Occipital lobe (tissue), 2 donors: ENCODE results near the gene CDC42BPB. TPM values are rescaled to one million over a fixed set of nuclear protein-coding genes. Genes with fewer than 3 reads are reported as not detected.

Source experiments
- DNase-seq: peaks from one replicate; lab custom pipeline; 2025; lab: John Stamatoyannopoulos, UW
- total RNA-seq: library from RNA; depleted of rRNA; stranded (reverse); fragments of >200 nt; gene quantifications from one replicate; pipeline ENCODE4 v1.2.3, GENCODE V29; 2014

CDC42BPB gene
- total RNA-seq, 1 donor from 2014 or later: 76.4 TPM

DNA sequence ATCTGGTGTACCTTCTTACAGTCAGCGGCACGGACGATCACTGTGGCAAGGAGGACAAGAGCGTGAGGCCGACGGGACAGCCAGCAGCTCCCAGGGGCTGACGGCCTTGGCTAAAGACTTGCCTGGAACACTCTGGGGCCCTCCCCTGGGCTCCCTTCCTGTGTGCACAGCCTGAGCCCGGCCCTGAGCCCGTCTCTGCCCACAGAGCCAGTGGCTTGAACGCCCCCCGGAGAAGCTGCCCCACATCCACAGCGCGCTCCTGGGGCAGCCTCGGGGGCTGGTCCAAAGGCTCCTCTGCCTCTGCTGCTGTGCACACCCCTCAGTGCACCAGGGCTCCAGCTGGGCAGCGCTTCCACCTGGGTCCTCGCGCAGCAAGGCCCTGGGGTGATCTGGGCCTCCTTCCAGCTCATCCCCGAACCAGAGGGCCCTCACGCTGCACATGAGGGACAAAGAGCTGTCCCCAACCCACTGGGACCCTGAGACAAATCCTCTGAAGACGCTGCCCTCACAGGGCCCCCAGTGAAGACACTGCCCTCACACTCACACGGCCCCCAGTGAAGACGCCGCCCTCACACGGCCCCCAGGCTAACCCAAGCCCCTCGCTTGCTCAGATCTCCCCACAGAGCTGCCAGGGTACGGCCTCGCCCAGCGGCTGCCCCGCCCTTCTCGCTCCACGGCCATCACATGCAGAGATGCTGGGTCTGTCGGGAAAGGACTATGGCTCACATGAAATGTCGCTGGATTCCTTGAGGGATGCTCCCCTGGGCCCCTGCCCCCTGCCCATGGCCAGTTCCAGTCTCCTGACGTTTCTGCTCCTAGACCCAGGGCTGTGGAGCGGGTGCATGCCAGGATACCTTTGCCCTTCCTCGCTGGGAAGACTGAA is 112.7 kb downstream of the CDC42BPB start:
- DNase-seq: no peak

DNA sequence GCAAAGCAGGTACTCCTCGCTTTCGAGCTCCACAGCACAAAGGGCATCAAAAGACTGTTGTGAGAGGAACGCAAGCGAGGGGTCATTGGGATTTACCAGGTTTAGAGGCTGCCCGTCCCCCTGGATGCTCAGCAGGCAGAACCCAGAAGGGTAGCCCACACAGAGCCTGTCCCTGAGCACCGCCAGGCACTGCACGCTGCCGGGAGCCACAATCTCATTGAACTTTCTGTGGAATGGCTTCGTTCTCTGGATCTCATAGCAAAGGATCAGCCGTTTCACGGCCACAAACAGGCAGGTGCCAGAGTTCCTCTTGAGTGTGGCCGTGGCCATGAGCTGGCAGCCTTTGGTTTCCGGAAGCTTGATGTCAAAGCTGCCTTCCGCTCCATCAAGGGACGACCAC is 113.4 kb downstream of the CDC42BPB start:
- DNase-seq: no peak

DNA sequence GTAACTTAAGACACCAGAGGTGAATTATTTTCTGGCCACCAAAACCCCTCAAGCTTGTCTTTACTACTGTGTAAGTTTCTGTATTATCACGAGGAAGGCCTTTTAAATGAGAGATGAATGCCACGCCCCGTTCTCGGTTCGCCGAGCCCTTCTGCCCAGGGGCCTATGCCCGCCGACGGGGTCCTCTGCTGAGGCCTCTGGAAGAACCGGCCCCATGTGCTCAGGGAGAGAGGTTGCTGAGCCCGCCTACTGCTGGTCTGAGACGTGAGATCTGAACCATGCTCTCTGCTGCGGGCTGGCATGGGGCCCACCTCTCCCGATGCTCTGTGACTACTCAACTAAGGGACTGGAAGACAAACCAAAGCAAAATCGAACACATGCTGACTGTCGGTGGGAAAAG is 113.9 kb downstream of the CDC42BPB start:
- DNase-seq: no peak

DNA sequence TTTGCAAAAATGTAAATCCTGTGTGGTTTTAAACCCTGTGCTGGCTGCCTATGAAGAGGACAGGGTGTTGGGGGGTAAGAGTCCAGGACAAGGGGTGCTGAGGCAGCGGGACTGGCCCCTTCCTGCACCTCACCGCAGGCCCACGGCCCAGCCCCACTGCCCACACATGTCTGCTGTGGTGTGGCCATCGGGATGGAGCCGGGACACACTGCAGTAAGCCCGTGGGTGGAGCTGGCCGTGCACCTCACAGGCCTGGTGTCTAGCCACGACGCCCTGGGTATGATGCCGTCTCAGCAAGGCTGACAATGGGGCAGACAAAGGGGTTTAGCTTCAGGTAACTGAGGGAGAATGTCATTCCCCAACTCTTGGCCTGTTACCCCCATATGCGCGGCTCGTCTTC is 115.3 kb downstream of the CDC42BPB start:
- DNase-seq: no peak

- no peak for DNase-seq
These were observed 115.8 kb downstream of the CDC42BPB start for GRCh38 chr14:102941419-102942011.

- peak; percentile 16 for DNase-seq
These were observed 116.5 kb downstream of the CDC42BPB start for GRCh38 chr14:102940729-102941362.

DNA sequence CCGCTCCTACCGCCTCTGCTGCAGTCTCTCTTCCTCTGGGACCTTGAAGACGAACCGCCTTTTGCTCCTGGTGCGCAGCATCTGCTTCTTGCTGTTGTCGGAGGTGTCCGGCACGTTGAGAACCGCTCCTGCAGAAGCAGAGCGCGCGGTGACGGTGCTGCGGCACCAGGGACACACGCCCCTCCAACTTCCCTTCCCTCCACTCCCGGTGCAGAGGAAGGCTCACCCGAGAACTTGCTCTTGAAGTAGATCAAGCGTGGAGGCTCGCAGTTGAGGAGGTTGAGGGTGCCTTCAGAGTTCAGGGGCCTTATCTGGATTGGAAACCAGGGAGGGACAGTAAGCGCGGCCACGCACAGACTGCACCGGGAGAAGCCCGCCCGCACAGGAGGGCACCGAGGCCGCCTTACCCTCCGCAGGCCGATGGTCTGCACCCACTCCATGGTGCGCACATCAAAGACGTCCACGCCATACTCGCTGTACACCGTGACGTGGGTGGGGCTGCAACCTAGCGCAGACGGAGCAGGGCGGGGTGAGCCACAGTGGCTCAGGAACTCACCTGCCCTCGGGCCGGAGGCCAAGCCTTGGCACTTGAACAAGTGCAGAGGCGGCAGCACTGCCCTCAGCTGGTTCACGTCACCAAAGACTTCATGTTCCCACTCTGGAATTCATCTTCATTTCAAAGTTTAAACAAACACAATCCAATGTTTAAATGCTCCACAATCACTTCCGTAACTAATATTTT is 117.4 kb downstream of the CDC42BPB start:
- no peak for DNase-seq

GRCh38 chr14:102939329-102939728 is 118.0 kb downstream of the CDC42BPB start:
- DNase-seq: no peak

GRCh38 chr14:102938191-102938590 is 119.2 kb downstream of the CDC42BPB start:
- no peak for DNase-seq

- no peak for DNase-seq
These were observed 119.8 kb downstream of the CDC42BPB start for GRCh38 chr14:102937331-102938175.

GRCh38 chr14:102935756-102936155 is 121.6 kb downstream of the CDC42BPB start:
- DNase-seq: no peak

GRCh38 chr14:102933618-102934231 is 123.6 kb downstream of the CDC42BPB start:
- DNase-seq: no peak

GRCh38 chr14:102932484-102933248 is 124.7 kb downstream of the CDC42BPB start:
- DNase-seq: no peak

DNA sequence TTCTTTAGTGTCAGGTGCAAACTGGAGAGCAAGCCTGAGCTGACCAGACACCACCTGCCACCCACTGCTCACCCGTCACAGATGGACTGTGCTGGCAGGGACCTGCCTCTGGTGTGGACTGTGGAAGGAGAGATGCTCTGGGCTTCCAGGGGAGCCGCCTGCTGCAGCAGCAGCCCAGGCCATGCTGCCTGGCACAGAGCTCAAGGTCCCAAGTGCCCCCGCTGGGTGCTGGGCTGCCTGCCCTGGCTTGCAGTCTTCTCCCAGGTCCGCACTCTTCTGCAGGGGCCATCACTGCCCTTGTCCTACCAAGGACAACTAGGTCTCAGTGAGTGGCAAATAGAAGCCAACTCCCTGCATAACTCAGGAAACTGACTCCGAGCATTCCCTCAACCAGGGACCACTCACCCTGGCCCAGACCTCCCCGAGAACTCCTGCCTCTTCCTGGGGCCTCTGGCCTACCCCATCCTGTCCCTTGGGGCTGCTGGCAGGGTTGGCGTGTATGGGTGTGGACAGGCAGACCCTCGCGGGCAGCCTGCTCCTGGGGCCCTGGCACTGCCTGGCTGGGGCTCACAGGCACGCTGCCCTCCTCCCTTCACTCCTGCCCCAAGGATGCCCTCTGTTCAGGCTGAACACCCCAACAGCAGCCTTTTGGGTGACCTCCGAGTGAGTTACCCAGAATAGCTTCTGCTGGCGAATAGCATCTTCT is 125.6 kb downstream of the CDC42BPB start:
- DNase-seq: no peak

DNA sequence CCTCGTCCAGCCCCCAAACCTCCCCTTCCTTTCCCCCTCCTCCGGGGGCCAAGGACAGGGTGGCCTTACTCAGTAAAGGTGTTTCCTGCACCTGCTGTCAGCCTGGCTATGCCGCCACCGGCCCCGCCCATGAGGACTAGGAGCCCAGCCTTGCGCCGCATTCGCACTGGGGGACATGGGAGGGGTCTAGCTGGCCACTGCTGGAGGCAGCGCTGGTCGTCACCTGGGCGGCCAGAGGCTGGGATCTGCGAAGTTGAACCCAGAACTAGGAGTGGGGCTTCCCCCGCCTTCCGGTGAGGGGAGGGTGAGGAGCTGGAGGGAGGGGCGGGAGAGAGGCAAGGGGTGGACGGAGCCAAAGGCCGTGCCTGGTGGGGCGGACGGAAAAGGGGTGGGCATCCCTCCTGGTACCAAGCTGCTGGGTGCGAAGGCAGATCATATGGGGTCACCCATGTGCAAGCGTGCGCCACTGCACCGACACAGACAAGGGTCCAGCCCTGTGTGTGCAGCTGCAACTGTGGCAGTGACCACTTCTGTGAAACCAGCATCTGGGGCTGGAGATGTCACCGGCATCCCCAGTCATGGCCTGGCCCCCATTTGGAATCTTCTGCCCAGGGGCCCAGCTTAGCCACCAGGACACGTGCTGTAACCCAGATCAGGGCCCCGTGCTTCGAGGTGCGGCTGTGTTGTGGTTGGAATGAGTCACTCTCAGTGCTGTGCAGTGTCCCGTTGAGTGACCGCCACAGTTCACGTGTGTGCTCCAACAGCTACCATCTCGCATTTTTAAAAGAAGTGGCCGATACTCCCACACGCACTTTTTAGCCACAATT is 126.4 kb downstream of the CDC42BPB start:
- no peak for DNase-seq

DNA sequence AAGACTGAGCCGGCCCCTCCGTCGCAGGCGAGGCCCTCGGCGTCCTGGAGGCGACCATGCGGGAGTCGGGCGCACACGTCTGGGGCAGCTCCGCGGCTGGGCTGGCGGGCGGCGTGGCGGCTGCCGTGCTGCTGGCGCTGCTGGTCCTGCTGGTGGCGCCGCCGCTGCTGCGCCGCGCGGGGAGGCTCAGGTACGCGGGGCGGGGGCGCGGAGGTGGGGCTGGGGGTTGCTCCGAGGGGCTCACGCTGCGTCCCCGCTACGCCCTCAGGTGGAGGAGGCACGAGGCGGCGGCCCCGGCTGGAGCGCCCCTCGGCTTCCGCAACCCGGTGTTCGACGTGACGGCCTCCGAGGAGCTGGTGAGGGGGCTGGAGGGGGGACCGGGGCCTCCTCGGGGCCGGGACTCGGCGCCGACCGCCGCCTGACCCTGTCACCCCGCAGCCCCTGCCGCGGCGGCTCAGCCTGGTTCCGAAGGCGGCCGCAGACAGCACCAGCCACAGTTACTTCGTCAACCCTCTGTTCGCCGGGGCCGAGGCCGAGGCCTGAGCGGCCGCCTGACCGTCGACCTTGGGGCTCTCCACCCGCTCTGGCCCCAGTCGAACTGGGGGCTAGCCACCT is 127.1 kb downstream of the CDC42BPB start:
- no peak for DNase-seq

- no peak for DNase-seq
These were observed 127.9 kb downstream of the CDC42BPB start for GRCh38 chr14:102929241-102930137.
